Sciatic nerve (tissue), 2 donors: ENCODE measurements around the gene ALDOC. TPM values are rescaled to one million over a fixed set of nuclear protein-coding genes. Genes with fewer than 3 reads are reported as not detected.

ENCODE experiments used
- ATAC-seq: fragments of 200-7000 bp; cut with Tn5 transposase; one replicate; pipeline ENCODE4 v1.9.1; 2020; ENCODE audit warnings: mild to moderate bottlenecking, moderate library complexity
- DNase-seq: peaks from one replicate; pipeline ENCODE4 v3.0.0-alpha.2; 2020; ENCODE audit warnings: low spot score
- intact Hi-C: fragments of 100-400 bp; cut with DNase I; formaldehyde crosslinking; loops from one replicate; pipeline ENCODE4 v1.14.2; 2022
- total RNA-seq: library from RNA; stranded (reverse); fragmentation: NEBNext Ultra II Directional; extraction: Animal tissue kit (Norgen Biotek cat#: 25700); gene quantifications from one replicate; pipeline ENCODE4 v1.2.1, GENCODE V29; 2021
- donor health status: DM: no; HTN: no; CAD: no.
- donor health status: DM: no; HTN: no; CAD: no.

ALDOC gene
- total RNA-seq, 1 donor from 2014 or later: 99.7 TPM

DNA sequence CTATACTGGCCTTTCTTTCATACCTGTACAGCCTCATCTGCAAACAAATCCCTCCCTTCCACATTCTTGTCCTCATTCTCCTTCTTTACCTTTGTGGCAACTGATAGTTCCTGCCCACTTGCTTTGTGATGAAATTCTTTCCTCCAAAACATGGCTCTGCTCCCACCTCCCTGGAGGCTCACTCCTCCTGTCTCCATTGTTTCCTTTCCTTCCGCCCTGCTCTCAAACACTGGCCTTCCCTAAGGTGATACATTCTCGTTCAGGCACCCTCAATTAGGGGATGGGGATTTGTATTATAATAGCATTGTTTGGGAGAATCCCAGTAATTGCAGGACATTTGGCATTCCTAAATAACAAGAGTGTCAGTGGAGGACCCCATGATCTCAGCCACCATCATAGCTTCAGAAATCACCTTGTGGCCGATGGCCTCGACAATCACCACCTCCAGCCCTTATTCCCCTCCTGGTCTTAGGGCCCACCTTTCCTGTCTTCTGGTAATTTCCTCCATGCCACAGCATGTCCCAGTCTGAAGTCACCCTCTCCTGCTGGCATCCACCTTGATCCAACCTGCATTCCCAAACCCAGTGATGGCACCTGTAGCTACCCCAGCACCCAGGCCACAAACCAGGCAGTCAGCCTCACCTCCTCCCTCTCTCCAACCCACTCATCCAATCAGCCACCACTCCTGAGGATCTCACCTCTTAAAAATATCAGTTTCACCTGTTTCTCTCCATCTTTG lies 32.1 kb downstream of the ALDOC start:
- no peak for DNase-seq
- no peak for ATAC-seq
- intact Hi-C loops: no loop called here

GRCh38 chr17:28541439-28541838 lies 35.3 kb downstream of the ALDOC start:
- ATAC-seq (no peak), DNase-seq (no peak)
- intact Hi-C loops: no loop called here

DNA sequence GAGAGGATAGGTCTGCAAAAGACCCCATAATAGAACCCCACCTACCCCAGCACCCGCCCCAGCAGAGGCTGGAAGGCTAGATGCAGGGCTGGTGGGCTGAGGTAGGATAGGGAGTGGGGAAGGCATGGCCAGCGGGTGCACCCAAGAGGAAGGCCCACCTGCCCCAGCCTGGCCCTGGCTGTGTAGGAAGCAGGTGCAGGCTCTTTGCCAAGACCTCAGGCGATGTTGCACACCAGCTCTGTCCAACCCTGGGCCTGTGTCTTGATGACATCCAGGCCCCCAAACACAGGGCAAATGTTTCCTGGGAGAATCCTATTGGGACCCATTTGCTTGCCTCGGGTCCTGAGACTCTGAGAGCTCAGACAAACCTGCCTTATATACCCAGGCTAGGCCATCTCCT lies 36.5 kb downstream of the ALDOC start:
- intact Hi-C loops: no loop called here

DNA sequence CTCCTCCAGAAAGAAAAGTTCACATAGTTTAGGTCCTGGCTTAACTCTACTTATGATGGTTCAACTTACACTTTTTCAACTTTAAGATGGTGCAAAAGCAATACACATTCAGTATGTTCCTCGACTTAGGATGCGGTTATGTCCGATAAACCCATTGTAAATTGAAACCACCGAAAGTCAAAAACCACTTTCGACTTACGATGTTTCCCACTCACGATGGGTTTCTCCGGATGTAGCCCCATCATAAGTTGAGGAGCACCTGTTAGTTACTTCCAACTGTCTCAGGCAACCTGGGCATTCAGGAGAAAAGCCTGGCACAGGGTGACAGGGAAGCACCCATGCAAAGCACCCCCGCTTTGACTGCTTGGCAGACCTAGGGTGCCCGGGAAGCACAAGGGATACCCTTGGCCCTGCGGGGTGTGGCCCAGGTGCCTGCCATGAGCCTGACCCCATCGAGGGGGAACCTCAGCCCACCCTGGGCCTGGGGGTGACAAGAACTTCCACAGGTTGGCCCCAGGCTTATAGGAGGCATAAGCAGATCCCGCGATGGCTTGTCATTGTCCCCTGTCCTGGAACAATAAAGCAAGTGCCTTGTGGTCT lies 38.3 kb downstream of the ALDOC start:
- no peak for ATAC-seq
- intact Hi-C loops: no loop called here
- DNase-seq: no peak

More for the DNA sequence above, 36.5 kb downstream of the ALDOC start:
- ATAC-seq (no peak), DNase-seq (no peak)

DNA sequence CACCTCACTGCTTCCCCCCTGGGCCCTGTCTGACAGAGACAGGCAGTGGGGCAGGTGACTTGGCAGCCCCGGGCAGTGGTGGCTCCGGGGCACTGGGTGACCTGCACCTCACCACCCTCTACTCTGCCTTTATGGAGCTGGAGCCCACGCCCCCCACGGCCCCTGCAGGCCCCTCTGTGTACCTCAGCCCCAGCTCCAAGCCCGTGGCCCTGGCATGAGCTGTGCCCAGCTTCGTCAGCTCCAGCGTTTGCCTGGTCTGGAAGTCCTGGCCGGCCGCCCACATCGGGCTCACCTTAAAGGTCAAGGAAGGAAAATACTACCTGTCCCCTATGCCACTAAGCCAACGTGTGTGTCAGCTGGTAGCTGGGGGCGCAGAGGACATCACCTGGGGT lies 39.5 kb downstream of the ALDOC start:
- no peak for ATAC-seq
- intact Hi-C loops: no loop called here
- DNase-seq: no peak

- DNase-seq (no peak), ATAC-seq (no peak)
- intact Hi-C loops: no loop called here
Measured at GRCh38 chr17:28536532-28537218, 40.0 kb downstream of the ALDOC start.

GRCh38 chr17:28534740-28535375 lies 41.8 kb downstream of the ALDOC start:
- intact Hi-C loops: no loop called here
- no peak for ATAC-seq
- no peak for DNase-seq

DNA sequence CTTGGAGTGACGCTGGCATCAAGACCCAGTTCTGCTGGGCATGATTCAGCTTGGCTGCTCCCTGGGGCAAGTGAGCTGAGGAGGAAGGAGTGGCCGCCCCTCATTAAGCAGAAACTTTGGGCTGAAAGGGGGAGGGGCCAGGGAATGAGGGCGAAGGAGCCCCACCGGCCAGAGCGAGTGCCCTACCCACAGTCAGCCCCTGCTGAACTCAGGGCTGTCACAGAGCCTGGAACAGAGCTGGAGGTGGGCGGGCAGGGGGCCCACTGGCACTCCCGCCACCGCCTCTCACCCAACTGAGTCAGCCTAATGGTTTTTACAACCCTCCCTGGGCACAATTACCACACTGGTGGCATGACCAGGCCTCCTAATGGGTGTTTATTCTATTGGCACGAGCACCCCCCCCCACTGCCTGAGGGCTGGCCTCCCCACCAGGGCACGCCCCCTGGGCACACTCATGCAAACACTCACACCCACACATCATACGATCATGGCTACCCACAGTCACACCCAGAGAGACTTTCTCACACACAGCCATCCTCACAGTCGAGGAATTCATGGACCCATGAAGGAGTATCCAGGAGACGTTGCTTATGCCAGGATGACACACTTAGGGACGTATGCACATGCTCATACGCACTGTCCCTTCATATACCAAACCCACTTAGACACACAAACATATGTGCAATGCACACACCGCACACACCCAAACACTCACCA lies 43.4 kb downstream of the ALDOC start:
- DNase-seq (no peak), ATAC-seq (no peak)
- intact Hi-C loops: no loop called here

GRCh38 chr17:28532050-28532960 lies 44.4 kb downstream of the ALDOC start:
- intact Hi-C loops: no loop called here
- ATAC-seq (no peak), DNase-seq (no peak)

DNA sequence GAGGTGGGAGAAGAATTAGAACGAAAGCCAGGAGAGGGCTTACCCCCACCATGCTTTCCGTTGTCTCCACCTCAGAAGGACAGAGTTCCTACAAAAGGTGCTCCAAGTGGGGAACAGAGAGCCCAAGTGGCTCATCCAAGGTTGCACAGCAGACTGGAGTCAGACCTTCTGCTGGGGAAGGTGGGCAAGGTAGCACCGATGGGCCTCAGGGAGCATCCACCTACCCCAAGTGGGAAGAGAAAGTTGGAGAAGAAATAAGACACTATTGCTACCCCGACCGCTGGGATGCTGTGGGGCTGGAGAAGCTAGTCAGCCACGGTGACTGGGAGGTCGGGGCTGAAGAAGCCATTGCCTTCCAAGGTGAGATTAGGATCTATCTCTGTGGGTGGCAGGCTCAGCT lies 45.8 kb downstream of the ALDOC start:
- no peak for ATAC-seq
- intact Hi-C loops: no loop called here
- no peak for DNase-seq

- DNase-seq (no peak), ATAC-seq (no peak)
- intact Hi-C loops: no loop called here
Measured at GRCh38 chr17:28530250-28530649, 46.4 kb downstream of the ALDOC start.

- DNase-seq: no peak
- intact Hi-C loops: no loop called here
- ATAC-seq: no peak
Measured at GRCh38 chr17:28529013-28529400, 47.7 kb downstream of the ALDOC start.

GRCh38 chr17:28528327-28529012 lies 48.2 kb downstream of the ALDOC start:
- ATAC-seq (no peak), DNase-seq (no peak)
- intact Hi-C loops: no loop called here

GRCh38 chr17:28527859-28528258 lies 48.8 kb downstream of the ALDOC start:
- ATAC-seq: no peak

GRCh38 chr17:28527181-28527681 lies 49.5 kb downstream of the ALDOC start:
- intact Hi-C loops: no loop called here
- ATAC-seq (no peak), DNase-seq (no peak)

More at GRCh38 chr17:28527859-28528258, 48.8 kb downstream of the ALDOC start:
- intact Hi-C loops: no loop called here
- no peak for DNase-seq

GRCh38 chr17:28526381-28526780 lies 50.3 kb downstream of the ALDOC start:
- ATAC-seq (no peak), DNase-seq (no peak)
- intact Hi-C loops: no loop called here
